COLO668 (cell line): ENCODE data around the gene FMNL3.
"Not testable (repeated sequence)": the region's sequence is repeated elsewhere in the genome, so short reads cannot be mapped to it uniquely, and the experiment has no call there.

Source experiments
- DNase-seq: peaks from one replicate; lab custom pipeline; 2025; ENCODE audit not compliant: unreplicated experiment; lab: John Stamatoyannopoulos, UW

Gene FMNL3

GRCh38 chr12:49605539-49605938 is 101.7 kb downstream of the FMNL3 start, which contains the start of gene FAM186B:
Gene FAM186B (minus strand): TSS chr12:49605639. CDS start chr12:49605477, 162 bp downstream.
- not testable (repeated sequence) for DNase-seq

GRCh38 chr12:49604856-49605255 is 102.3 kb downstream of the FMNL3 start:
- DNase-seq, result no peak

- no peak for DNase-seq
Measured at GRCh38 chr12:49603721-49604120, 103.5 kb downstream of the FMNL3 start.

- no peak for DNase-seq
Measured at GRCh38 chr12:49599961-49600360, 107.2 kb downstream of the FMNL3 start.

- no peak for DNase-seq
Measured at GRCh38 chr12:49598527-49598926, 108.7 kb downstream of the FMNL3 start.

GRCh38 chr12:49588721-49589516 is 118.3 kb downstream of the FMNL3 start:
- DNase-seq, result no peak

GRCh38 chr12:49588281-49588680 is 118.9 kb downstream of the FMNL3 start:
- DNase-seq, result no peak

- no peak for DNase-seq
Measured at GRCh38 chr12:49587174-49587908, 119.9 kb downstream of the FMNL3 start.
